HepG2 (cell line): Measurements from ENCODE around the gene AP3D1. TPM values are rescaled to one million over a fixed set of nuclear protein-coding genes. Genes with fewer than 3 reads are reported as not detected.

Source experiments
- ARNT ChIP-seq: fragments of 450-650 bp; IDR thresholded peaks from 2 replicates; pipeline ENCODE4 v1.6.1; 2017
- CEBPG ChIP-seq: IDR thresholded peaks from 2 replicates; pipeline ENCODE4 v1.6.1; 2016
- ELF4 ChIP-seq: sonication (generic); formaldehyde crosslinking; IDR thresholded peaks from 2 replicates; pipeline ENCODE4 v1.5.0; 2020; ENCODE audit warnings: missing genetic modification reagents, mild to moderate bottlenecking, moderate library complexity, borderline replicate concordance
- ERF ChIP-seq: IDR thresholded peaks from 2 replicates; pipeline ENCODE4 v1.6.1; 2018; ENCODE audit warnings: missing biosample characterization, missing genetic modification reagents
- MYNN ChIP-seq: sonication (generic); formaldehyde crosslinking; IDR thresholded peaks from 2 replicates; pipeline ENCODE4 v1.4.0; 2020; ENCODE audit warnings: mild to moderate bottlenecking, low read depth, missing genetic modification reagents
- NCOA5 ChIP-seq: sonication (generic); formaldehyde crosslinking; IDR thresholded peaks from 2 replicates; pipeline ENCODE4 v1.4.0; 2020; ENCODE audit warnings: missing genetic modification reagents
- SCMH1 ChIP-seq: sonication (generic); formaldehyde crosslinking; IDR thresholded peaks from 2 replicates; pipeline ENCODE4 v1.9.0; 2021; ENCODE audit warnings: missing genetic modification reagents, mild to moderate bottlenecking, borderline replicate concordance
- ZNF17 ChIP-seq: sonication (generic); formaldehyde crosslinking; IDR thresholded peaks from 2 replicates; pipeline ENCODE4 v1.5.0; 2020; ENCODE audit warnings: mild to moderate bottlenecking, missing genetic modification reagents
- ZNF20 ChIP-seq: sonication (generic); formaldehyde crosslinking; IDR thresholded peaks from 2 replicates; pipeline ENCODE4 v1.4.0; 2020; ENCODE audit warnings: mild to moderate bottlenecking, moderate library complexity, missing genetic modification reagents
- ZNF230 ChIP-seq: sonication (generic); formaldehyde crosslinking; IDR thresholded peaks from 2 replicates; pipeline ENCODE4 v1.4.0; 2020; ENCODE audit warnings: mild to moderate bottlenecking, missing genetic modification reagents
- ZNF564 ChIP-seq: sonication (generic); formaldehyde crosslinking; IDR thresholded peaks from 2 replicates; pipeline ENCODE4 v1.8.1; 2023; ENCODE audit warnings: mild to moderate bottlenecking, missing genetic modification reagents
- ZNF746 ChIP-seq: sonication (generic); formaldehyde crosslinking; IDR thresholded peaks from 2 replicates; pipeline ENCODE4 v1.8.0; 2022; ENCODE audit warnings: mild to moderate bottlenecking, missing genetic modification reagents
- ZNF775 ChIP-seq: sonication (generic); formaldehyde crosslinking; IDR thresholded peaks from 2 replicates; pipeline ENCODE4 v1.4.0; 2020; ENCODE audit warnings: missing genetic modification reagents, mild to moderate bottlenecking, moderate library complexity, borderline replicate concordance
- polyA plus RNA-seq, 8 experiments: library from polyadenylated mRNA; depleted of rRNA in 3 of 8; stranded (reverse) in 7 of 8; unstranded in 1 of 8; fragments of >200 nt; fragmentation: Illumina TruSeq in 4 of 8; extraction: Trizol in 4 of 8; gene quantifications; 2 replicates each; pipeline versions ENCODE4 v1.2.1 to v1.2.3, GENCODE V29; 2011 to 2016; ENCODE audit warnings: low read depth in 4 of 8, missing spikeins in 1 of 8, mixed read lengths in 1 of 8; ENCODE audit not compliant: insufficient read depth in 1 of 8
- total RNA-seq, 5 experiments: library from RNA; depleted of rRNA; stranded (reverse); fragments of >200 nt; fragmentation: Illumina TruSeq; extraction: Trizol; gene quantifications; 2 replicates each; pipeline ENCODE4 v1.2.3, GENCODE V29; 2016; ENCODE audit warnings: low read depth in 1 of 5
- TF ChIP-seq, protein P1 (sequence below): sonication (generic); formaldehyde crosslinking; IDR thresholded peaks from 2 replicates; pipeline ENCODE4 v1.5.1; 2020; ENCODE audit warnings: mild to moderate bottlenecking, moderate library complexity, missing genetic modification reagents
- TF ChIP-seq, protein P2 (sequence below): sonication (generic); formaldehyde crosslinking; IDR thresholded peaks from 2 replicates; pipeline ENCODE4 v1.5.0; 2020; ENCODE audit warnings: missing genetic modification reagents, mild to moderate bottlenecking, borderline replicate concordance
- TF ChIP-seq, protein P3 (sequence below): sonication (generic); formaldehyde crosslinking; conservative IDR thresholded peaks from 2 replicates; pipeline ENCODE4 v1.4.0; 2020; ENCODE audit warnings: mild to moderate bottlenecking, missing genetic modification reagents, moderate library complexity
- TF ChIP-seq, protein P4 (sequence below): sonication (generic); formaldehyde crosslinking; IDR thresholded peaks from 2 replicates; pipeline ENCODE4 v1.8.0; 2022; ENCODE audit warnings: mild to moderate bottlenecking, missing genetic modification reagents, borderline replicate concordance
- TF ChIP-seq, protein P5 (sequence below): sonication (generic); formaldehyde crosslinking; IDR thresholded peaks from 2 replicates; pipeline ENCODE4 v1.5.0; 2020; ENCODE audit warnings: mild to moderate bottlenecking, missing genetic modification reagents

AP3D1 gene
- total and polyA plus RNA-seq, 2 of the 13 experiments (the other 11 are each of a cell fraction or from before 2014, with no cell fraction given), result 68.0 to 82.6 TPM

DNA sequence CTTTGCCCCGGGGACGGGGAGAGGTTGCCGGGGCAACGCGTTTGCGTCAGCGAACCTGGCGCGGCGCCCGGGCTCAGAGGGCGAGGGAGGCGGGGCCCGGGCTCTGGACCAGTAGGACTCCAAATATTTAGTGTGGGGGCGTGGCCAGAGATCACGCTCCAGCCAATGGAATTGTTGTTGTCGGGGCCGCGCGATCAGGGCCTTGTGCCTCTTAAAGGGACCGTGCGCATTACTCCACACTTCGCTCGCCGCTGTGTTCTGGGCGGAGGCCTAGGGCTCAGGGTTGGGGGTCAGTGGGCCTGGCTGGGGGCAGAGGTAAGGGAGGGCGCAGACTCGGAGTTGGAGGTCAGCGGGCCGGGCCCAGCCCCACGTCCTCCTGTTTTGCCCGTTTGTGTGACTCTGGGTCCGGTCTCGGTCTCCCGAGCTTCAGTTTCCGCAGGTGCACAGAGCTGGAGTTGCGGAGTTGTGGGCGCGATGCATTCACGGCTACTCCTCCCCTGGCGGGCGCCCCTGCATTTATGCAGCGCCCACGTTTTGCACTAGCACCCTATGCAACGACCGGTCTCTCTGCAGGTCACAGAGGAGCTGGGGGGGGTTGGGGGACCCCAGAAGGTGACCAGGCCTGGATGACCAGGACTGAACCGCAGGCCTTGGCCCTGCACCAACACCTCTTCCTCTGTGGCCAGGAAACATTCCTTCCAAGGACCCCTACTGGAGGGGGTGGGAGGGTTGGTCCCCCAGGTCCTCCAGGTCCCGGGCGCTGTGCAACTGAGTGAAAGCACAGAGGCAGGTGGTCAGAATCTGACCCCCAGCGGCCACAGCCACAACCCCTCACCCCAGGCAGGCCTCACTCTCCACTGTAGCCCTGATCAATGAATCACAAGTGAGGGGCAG is 89.6 kb downstream of the AP3D1 start (continued):
- TF ChIP-seq, protein P1, sequence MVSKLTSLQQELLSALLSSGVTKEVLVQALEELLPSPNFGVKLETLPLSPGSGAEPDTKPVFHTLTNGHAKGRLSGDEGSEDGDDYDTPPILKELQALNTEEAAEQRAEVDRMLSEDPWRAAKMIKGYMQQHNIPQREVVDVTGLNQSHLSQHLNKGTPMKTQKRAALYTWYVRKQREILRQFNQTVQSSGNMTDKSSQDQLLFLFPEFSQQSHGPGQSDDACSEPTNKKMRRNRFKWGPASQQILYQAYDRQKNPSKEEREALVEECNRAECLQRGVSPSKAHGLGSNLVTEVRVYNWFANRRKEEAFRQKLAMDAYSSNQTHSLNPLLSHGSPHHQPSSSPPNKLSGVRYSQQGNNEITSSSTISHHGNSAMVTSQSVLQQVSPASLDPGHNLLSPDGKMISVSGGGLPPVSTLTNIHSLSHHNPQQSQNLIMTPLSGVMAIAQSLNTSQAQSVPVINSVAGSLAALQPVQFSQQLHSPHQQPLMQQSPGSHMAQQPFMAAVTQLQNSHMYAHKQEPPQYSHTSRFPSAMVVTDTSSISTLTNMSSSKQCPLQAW (CRISPR knock-in tag), result peak; percentile 57; the same call in 1 of the 2 replicates
- TF ChIP-seq CEBPG, result peak; percentile 64; the same call in 1 of the 2 replicates
- TF ChIP-seq, protein P2, sequence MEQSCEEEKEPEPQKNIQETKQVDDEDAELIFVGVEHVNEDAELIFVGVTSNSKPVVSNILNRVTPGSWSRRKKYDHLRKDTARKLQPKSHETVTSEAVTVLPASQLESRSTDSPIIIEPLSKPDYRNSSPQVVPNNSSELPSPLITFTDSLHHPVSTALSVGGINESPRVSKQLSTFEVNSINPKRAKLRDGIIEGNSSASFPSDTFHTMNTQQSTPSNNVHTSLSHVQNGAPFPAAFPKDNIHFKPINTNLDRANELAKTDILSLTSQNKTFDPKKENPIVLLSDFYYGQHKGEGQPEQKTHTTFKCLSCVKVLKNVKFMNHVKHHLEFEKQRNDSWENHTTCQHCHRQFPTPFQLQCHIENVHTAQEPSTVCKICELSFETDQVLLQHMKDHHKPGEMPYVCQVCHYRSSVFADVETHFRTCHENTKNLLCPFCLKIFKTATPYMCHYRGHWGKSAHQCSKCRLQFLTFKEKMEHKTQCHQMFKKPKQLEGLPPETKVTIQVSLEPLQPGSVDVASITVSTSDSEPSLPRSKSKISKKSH (CRISPR knock-in tag), result no peak
- TF ChIP-seq, protein P3, sequence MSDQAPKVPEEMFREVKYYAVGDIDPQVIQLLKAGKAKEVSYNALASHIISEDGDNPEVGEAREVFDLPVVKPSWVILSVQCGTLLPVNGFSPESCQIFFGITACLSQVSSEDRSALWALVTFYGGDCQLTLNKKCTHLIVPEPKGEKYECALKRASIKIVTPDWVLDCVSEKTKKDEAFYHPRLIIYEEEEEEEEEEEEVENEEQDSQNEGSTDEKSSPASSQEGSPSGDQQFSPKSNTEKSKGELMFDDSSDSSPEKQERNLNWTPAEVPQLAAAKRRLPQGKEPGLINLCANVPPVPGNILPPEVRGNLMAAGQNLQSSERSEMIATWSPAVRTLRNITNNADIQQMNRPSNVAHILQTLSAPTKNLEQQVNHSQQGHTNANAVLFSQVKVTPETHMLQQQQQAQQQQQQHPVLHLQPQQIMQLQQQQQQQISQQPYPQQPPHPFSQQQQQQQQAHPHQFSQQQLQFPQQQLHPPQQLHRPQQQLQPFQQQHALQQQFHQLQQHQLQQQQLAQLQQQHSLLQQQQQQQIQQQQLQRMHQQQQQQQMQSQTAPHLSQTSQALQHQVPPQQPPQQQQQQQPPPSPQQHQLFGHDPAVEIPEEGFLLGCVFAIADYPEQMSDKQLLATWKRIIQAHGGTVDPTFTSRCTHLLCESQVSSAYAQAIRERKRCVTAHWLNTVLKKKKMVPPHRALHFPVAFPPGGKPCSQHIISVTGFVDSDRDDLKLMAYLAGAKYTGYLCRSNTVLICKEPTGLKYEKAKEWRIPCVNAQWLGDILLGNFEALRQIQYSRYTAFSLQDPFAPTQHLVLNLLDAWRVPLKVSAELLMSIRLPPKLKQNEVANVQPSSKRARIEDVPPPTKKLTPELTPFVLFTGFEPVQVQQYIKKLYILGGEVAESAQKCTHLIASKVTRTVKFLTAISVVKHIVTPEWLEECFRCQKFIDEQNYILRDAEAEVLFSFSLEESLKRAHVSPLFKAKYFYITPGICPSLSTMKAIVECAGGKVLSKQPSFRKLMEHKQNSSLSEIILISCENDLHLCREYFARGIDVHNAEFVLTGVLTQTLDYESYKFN (CRISPR knock-in tag), result peak; percentile 87
- TF ChIP-seq, protein P4, sequence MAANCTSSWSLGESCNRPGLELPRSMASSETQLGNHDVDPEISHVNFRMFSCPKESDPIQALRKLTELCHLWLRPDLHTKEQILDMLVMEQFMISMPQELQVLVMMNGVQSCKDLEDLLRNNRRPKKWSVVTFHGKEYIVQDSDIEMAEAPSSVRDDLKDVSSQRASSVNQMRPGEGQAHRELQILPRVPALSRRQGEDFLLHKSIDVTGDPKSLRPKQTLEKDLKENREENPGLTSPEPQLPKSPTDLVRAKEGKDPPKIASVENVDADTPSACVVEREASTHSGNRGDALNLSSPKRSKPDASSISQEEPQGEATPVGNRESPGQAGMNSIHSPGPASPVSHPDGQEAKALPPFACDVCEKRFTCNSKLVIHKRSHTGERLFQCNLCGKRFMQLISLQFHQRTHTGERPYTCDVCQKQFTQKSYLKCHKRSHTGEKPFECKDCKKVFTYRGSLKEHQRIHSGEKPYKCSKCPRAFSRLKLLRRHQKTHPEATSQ (CRISPR knock-in tag), result no peak
- no peak for TF ChIP-seq ZNF746 (CRISPR knock-in tag)
- no peak for TF ChIP-seq ZNF17 (CRISPR knock-in tag)
- TF ChIP-seq ELF4 (CRISPR knock-in tag), result no peak
- TF ChIP-seq SCMH1 (CRISPR knock-in tag), result no peak
- TF ChIP-seq, protein P5, sequence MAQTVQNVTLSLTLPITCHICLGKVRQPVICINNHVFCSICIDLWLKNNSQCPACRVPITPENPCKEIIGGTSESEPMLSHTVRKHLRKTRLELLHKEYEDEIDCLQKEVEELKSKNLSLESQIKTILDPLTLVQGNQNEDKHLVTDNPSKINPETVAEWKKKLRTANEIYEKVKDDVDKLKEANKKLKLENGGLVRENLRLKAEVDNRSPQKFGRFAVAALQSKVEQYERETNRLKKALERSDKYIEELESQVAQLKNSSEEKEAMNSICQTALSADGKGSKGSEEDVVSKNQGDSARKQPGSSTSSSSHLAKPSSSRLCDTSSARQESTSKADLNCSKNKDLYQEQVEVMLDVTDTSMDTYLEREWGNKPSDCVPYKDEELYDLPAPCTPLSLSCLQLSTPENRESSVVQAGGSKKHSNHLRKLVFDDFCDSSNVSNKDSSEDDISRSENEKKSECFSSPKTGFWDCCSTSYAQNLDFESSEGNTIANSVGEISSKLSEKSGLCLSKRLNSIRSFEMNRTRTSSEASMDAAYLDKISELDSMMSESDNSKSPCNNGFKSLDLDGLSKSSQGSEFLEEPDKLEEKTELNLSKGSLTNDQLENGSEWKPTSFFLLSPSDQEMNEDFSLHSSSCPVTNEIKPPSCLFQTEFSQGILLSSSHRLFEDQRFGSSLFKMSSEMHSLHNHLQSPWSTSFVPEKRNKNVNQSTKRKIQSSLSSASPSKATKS, result no peak; the same call in 1 of the 2 replicates
- TF ChIP-seq MYNN, result no peak
- TF ChIP-seq ZNF230 (CRISPR knock-in tag), result no peak
- TF ChIP-seq ZNF775 (CRISPR knock-in tag), result no peak
- TF ChIP-seq ZNF564 (CRISPR knock-in tag), result 0 out of 2 replicates have a peak, but pooled peaks have one; percentile 58
- TF ChIP-seq ARNT, result no peak
- TF ChIP-seq NCOA5, result no peak
- peak; percentile 76 for TF ChIP-seq ZNF20 (CRISPR knock-in tag)
- TF ChIP-seq ERF (CRISPR knock-in tag), result no peak
